HG03280 (cell line): Measurements from ENCODE around the gene HCN1.
"Not testable (repeated sequence)": the region's sequence is repeated elsewhere in the genome, so short reads cannot be mapped to it uniquely, and the experiment has no call there.

ENCODE experiments used
- ATAC-seq: cut with Tn5 transposase; IDR thresholded peaks from one replicate; pipeline ENCODE4 v1.9.1; 2021; ENCODE audit warnings: mild to moderate bottlenecking, moderate library complexity; ENCODE audit not compliant: unreplicated experiment

HCN1 gene

DNA sequence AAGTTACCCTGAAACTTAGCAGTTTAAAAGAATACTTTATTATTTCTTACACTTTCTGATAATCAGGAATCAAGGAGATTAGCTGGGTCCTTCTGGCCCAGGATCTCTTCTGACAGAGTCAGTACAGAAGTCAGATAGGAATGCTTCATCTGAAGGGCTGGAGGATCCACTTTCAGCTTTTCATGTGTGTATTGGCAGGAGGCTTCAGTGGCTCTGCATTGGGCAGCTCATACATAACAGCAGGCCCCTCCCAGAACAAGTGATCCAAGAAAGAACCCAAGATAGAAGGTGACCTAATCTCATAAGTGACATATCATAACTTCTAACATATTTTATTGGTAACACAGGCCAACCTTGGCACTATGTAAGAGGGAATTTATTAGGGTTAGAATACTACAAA is 258.4 kb downstream of the HCN1 start:
- ATAC-seq = no peak

DNA sequence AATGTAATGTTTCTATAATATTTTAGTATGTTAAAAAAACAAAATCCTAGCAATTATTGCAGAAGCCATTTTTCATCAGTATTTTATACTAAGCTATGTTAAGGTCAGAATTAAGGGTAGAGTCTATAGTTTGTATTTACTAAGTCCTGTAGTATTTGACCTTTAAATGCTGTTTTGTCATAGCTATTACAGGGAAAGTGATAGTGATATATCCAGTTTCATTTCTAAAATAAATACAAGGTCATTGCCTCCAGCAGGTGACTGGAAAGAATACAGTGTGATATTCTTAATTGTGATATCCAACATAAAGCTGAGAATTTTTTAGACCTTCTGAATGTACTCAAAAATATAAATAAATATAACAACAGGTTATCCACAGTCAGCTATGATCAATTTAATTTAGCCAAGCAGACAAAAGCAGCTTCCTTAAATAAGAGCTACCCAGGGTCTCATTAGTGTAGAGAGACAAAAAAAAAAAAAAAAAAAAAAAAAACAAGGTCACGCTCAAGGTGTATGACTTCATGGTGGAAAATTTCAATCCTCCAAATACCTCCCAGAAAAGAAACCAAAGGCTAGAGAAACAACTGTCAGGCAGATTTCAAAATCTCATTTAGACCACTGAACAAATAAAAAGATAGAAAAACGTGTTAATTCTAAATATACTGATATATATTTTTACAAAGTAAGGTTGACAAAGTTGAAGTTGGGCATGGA is 278.7 kb downstream of the HCN1 start:
- no peak for ATAC-seq

DNA sequence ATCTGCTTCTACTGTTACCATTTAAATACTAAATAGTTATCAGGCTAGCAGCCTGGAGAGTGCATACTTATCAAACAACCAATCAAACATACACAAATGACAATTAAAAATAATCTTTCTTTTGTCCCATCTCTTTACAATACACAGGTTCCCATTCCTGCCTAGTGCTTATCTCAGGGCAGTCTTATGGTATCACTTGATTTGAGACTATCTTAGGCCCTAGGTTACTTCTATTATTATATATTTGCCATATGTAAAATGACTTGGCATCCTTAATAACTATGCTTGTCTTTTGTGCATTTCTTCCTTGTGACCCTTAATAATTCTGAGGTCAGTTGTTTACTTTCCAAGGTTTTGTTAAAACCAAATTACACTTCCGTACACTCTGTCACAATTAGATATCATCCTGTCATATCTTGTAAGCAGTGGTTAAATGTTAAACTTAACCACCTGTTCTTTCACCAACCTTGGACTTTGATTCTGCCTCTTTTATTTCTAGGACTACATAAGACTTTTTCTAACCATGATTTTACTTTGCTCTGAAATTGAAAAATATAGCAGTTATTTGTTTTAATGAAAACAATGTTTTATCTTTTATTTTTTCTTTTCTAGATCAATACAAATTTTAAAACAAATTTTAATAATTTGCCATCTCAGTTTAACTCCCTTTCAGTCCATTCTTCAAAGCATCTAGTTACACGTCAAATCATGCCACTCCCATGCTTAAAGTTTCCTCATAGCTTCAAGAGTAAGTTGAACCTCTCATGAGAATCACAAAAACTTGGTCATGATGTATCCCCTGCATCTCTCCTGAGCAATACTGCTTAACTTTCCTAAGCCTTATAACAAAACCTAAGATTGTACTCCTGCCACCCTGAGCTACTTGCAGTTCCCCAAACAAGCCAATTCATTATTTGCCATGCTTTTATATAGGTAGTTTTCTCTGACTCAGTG is 281.3 kb downstream of the HCN1 start:
- no peak for ATAC-seq

DNA sequence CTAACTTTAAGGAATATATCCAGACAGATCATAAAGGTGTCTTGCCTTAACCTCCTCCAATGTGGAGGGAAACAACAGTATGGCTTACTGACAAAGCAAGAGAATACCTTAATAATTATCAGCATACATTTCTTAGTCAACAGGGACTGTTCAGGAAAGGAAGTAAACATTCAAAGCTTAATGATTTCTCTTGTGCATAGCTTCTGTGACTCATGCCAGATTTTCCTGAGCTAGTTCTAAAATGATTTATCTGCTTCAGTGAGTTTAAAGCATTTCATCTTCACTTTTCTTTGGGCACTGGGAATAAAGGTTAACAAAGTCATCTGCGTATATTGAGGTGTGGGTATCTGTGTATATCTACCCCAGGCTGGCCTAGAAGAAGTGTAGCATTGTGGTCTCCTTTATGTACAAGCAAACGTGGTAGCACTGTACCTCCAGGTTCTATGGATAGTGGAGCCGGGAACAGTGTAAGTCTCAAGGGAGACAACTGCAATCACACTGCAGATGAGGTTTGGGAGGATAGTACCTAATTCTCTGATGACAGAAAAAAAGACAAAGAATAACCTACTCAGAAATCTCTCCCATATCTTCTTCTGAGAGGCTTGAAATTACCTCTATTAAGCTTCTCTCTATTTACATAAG is 284.1 kb downstream of the HCN1 start:
- no peak for ATAC-seq

DNA sequence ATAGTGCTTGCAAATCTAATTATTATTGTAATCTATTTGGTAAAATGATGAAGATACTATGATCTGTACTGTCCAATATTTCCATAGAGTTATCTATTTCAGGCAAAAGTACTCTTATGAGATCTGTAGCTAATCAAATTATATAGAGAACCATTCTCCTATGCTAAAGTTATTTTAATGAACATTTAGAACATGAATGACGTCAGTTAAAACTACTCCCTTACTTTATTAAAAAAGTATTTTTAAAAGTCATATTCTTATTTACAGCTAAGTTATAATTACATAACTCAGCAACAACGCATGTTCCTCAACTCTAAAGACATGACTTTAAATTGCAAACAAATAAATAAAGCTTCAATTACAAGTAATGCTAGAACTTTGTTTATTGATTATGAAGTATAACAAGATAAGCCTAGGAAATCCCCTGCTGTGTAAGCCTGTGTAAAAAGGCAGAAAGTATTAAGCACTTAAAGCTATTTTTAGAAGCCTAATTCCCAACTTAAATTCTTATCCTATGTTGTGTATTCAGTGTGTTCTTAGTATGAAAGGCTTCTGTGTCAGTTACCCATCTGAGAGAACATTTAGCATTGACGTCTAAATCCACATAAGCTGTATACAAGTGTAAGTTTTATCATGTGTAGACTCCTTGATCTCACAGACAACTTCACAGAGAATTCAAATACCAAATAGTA is 285.7 kb downstream of the HCN1 start:
- no peak for ATAC-seq

DNA sequence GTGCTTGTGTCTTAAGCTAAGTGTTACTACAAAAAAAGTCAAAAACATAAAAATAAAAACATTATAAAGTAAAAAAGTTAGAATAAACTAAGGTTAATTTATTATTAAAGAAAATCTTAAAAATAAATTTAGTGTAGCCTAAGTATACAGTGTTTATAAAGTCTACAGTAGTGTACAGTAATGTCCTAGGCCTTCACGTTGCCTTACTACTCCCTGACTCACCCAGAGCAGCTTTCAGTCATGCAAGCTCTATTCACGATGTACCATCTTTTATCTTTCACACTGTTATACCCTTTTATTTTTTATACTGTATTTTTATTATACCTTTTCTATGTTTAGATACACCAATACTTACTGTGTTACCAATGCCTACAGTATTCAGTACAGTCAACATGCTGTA is 288.1 kb downstream of the HCN1 start:
- ATAC-seq = no peak

DNA sequence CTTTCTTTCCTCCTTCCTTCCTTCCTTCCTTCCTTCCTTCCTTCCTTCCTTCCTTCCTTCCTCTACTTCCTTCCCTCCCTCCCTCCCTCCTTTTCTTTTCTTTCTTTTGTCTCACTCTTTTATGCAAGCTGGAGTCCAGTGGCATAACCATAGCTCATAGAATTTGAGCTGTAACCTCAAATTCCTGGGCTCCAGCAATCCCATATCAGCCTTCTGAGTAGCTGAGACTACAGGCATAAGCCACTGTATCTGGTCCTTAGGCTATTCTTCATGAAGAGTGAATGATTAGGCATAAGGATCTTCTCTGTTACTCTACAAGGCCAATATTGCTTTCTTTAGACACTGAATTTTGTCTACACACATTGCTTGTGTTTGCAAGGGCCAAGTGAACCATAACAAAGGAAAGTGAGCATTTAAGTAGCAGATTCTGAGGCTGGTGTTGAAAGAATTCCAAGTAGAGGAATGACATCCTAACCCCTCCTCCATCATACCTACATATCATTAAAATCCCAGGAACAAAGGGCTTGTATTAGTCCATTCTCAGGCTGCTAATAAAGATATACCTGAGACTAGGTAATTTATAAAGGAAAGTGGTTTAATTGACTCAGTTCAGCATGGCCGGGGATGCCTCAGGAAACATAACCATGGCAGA is 293.2 kb downstream of the HCN1 start:
- ATAC-seq = no peak

DNA sequence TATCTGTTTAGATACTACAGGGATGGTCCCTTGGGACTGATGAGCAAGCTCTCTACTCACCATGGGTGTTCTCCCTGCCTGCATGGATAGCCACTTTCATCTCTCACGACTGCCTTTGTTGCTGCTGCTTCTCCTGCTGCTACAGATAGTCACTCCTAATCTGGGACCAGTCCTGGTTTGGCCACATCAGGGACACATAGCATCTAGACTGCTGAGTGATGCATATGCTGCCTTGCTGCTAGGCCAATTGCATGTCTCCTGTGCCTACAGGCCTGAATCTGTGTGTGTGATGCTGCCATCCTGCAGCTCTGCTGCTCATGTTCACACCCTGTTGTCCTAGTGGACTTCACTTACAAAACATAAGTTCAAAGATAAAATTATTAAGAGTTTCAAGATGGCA is 297.1 kb downstream of the HCN1 start:
- no peak for ATAC-seq

DNA sequence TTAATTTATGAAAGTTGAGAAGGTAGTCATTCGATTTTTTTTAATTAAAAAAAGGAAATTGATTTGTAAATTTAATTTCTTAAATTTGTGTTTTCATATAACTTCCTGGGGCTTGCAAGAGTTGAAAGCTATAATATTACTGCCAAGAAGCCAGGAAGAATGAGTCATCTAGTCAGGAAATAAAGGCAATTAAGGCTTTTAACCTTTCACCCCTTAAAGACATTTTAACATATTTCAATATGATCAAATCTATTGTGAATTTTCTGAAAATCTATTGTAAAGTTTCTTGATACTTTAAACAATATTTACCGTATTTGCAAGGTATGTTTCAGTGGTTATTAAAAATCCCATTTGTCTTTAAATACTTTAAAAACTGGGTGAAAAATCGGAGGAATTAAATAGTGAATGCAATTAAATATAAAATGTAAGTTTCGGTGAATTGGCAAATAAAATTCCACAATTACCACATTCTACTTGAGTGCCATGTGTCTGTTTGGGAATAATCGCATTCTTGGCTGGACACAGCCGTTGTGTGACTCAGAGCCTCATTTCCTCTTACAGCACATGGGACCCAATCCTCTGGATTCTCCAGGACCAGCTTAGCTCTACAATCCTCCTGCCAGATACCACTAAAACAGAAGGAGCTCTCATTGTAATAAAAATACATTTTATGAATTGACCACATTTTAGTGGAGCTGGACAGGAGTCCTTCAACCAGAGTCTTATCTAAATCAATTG is 310.7 kb downstream of the HCN1 start:
- ATAC-seq = no peak

DNA sequence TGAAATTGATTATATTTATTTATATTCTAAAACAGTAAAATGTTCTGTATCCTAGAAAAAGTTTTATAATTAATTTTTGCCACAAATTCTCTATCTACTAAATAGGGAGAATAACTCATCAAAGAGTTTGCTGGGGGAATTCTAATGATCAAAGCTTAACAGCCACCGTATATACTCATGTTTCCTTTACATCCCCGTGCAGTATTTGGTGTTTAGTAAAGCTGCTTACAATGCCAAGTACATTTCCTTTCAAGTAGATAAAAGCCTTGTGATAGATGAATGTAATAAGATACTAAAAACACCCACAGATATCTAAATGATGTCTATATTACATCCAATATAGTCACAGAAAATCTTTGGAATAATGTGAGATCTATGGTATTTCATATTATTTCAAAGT is 312.2 kb downstream of the HCN1 start:
- ATAC-seq = no peak

DNA sequence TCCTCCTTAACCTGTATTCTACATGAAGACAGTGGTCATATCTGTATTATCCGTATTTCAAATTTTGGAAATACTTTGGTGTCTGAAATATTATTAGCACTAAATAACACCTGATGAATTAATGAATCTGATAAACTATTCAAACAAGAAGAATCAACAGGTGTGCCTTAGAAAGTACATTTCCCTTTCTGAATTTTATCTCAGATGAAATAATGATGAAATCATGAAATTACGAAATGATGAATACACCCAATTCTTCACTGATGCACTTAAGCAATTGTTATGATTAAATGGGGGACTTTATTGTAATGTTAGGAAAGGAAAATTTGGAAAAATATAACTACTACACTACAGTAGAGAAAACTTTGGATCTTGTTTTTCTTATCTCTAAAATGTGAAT is 313.6 kb downstream of the HCN1 start:
- ATAC-seq = no peak

DNA sequence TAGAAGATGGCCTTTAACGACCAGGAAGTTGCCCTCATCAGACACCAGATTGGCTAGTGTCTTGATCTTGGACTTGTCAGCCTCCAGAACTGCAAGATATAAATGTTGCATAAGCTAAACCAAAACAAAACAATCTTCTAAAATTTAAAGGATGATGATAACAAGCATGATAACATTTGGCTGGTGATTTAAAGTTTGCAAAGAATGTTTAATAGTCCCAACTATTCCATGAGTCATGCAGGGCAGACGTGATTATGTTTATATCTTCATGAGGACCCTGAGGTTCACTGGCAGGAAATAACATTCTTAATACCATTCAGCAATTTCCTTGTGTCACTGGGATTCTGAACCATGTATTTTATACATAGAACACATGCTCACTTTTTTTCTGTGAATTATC is 319.8 kb downstream of the HCN1 start:
- ATAC-seq = no peak

DNA sequence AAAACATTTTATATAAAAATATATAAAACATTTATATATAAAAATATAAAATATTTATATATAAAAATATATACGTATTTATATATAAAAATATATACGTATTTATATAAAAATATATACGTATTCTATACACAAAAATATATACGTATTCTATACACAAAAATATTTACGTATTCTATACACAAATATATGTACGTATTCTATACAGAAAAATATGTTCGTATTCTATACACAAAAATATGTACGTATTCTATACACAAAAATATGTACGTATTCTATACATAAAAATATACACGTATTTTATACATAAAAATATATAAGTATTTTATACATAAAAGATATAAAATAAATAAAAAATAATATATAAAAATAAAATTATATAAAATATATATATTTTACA is 323.6 kb downstream of the HCN1 start:
- no peak for ATAC-seq

DNA sequence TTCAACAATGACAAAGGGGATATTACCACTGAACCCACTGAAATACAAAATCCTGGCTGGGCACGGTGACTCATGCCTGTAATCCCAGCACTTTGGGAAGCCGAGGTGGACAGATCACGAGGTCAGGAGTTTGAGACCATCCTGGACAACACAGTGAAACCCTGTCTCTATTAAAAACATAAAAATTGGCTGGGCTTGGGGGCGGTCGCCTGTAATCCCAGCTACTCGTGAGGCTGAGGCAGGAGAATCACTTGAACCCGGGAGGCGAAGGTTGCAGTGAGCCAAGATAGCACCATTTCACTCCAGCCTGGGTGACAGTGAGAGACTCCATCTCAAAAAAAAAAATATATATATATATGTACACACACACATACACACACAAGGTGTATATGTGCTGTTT is 324.8 kb downstream of the HCN1 start:
- not testable (repeated sequence) for ATAC-seq

DNA sequence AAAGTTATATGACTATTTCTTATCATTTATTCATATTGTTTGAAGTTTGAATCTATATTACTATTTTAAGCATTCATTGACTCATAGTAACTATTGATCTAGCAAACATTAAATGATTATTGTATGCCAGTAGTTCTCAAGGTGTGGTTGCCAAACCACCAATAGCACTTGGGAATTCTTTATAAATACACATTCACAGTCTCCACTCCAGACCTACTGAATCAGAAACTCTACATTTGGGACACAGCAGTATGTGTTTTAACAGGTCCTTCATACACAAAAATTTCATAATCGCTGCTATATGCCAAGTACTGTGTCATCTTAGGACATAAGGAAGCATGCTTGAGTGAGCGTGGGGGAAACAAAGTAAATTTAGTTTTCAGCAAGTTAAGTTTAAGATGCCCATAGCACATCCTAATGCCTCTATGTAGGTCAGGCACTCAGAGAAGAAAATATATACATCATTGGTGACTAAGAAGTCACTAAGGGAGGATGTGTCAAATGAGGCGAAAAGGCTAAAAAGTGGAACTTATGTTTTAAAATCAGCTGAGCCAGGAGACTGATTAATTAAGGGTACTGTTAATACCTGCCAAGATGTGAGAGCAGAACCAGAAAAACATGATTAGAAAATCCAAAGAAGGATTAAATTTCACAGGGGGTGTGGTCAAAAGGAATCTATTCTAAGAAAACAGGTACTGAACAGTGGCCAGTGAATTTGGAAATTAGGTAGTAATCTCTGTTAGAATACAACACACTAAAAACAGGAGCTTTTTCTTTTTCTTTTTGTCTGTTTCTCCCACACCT is 340.8 kb downstream of the HCN1 start:
- ATAC-seq = no peak

DNA sequence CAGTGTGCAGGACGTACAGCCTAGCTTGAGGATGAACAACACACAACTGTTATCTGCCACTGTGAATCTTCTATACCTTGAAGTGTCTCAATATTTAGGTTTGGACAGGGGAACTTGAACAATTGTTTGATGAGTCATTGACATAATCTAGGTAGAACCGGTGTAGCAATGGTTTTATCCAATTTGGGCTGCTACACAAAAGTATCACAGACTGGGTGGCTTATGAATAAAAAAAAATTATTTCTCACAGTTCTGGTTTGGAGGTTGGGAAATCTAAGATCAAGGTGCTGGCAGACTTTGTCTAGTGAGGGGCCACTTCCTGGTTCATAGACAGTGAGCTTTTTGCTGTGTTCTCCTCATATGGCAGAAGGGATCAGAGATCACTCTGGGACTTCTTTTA is 359.7 kb downstream of the HCN1 start:
- ATAC-seq = no peak

DNA sequence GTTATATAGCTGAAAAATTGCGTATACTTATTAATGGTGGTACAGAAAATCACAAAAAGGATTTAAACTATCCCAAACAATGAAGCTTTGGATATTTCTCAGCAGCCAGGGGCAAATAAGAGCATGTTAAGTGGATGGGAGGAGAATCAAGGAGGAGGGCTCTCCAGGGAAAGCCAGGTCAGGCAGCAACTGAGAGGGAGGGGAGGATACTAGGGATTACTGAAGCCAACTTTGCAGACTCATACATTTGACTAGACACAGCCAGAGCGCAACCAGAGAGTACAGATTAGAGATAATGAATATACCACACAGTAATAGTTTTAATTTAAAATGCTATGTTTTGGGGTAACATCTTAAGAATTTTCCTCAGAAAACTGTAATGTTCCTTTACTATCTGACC is 360.2 kb downstream of the HCN1 start:
- ATAC-seq = no peak

DNA sequence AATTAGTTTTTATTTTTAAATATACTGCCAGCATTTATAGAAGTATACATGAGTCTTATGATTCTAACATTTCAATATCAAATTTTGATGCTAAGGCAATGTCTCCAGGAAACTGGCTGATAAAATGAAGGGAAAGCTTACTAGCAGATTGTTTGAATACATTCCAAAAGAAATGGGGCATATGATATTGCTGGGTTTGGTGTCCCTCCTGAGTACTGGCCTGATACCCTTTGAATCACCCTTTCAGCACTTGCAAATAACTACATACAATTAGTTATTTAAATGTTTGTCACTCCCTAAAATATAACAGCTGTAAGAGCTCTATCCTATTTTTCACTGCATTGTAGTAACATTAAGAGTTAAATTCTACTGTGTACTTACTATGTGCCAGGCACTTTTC is 360.8 kb downstream of the HCN1 start:
- ATAC-seq = no peak

DNA sequence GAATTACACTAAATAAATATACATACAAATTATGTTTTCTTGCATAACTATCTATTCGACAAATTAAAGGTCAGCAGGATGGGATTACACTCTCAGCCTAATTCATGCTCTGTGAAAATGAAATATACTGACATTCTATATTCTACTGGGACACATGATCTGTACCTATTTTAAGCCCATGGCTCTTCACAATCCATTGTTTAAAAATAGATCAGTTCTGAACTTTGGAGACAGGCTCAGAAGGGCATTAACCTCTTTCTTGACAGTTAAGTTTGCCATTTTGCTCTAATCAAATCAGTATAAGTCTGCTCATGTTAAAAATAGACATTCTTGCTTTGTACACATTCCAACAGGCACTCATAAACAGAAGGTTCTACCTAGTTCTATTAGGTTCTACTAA is 361.2 kb downstream of the HCN1 start:
- no peak for ATAC-seq
